K562 (cell line): ENCODE results near the gene HOATZ. TPM values are rescaled to one million over a fixed set of nuclear protein-coding genes. Genes with fewer than 3 reads are reported as not detected.

Source experiments
- ATAC-seq: fragments of 200-7000 bp; cut with Tn5 transposase; 3 replicates; pipeline ENCODE4 v1.9.1; 2020; ENCODE audit warnings: moderate library complexity
- BruUV-seq: library from RNA; stranded (reverse); fragments of 400-500 nt; replicated peaks from 2 replicates; lab custom pipeline; 2021; lab: Mats Ljungman, UMichigan
- CTCF ChIA-PET: fragments of 300-600 bp; formaldehyde crosslinking; extraction: SDS; loops from one replicate; lab custom pipeline; 2021; ENCODE audit warnings: low intra/inter-chr PET ratio; lab: Yijun Ruan, JAX
- POLR2A ChIA-PET: fragments of 300-600, 350-650 bp; sonication (Branson Sonifier 250); formaldehyde crosslinking; extraction: SDS; loops from one replicate; lab custom pipeline; 2021; ENCODE audit warnings: antibody characterized with exemption, inconsistent platforms; lab: Yijun Ruan, JAX
- DNase-seq, 4 experiments: peaks; one replicate each; pipeline versions ENCODE4 v3.0.0 to v3.0.0-alpha.2; 2011 to 2018; ENCODE audit warnings: low spot score in 3 of 4, mixed read lengths in 3 of 4; ENCODE audit errors: extremely low read depth in 1 of 4
- FAIRE-seq: peaks from 2 replicates; lab custom pipeline; 2011; peaks lifted over from hg19 to GRCh38; lab: Jason Lieb, UNC
- H2AFZ ChIP-seq: 2 replicates; pipeline ENCODE4 v1.6.0; 2011; ENCODE audit warnings: low read depth, low read length, control low read depth, inconsistent platforms
- H3K27ac ChIP-seq: fragments of 200-600 bp; 3 replicates; pipeline ENCODE4 v1.8.0; 2011; ENCODE audit warnings: low read depth, mild to moderate bottlenecking, control low read depth, inconsistent platforms, low read length, moderate library complexity, mixed read lengths; ENCODE audit errors: extremely low read depth
- H3K27me3 ChIP-seq, 2 experiments: fragments of 300-600 bp in 1 of 2; 2 replicates in 1 of 2; 3 replicates in 1 of 2; pipeline versions ENCODE4 v1.6.0 to v1.8.0; 2011; ENCODE audit warnings: inconsistent platforms in 2 of 2, low read length in 2 of 2, mild to moderate bottlenecking in 1 of 2, mixed read lengths in 1 of 2, moderate library complexity in 1 of 2; ENCODE audit not compliant: control insufficient read depth in 2 of 2, insufficient read depth in 2 of 2
- H3K36me3 ChIP-seq: fragments of 300-600 bp; 3 replicates; pipeline ENCODE4 v1.8.0; 2011; ENCODE audit warnings: mild to moderate bottlenecking, low read length, inconsistent platforms; ENCODE audit not compliant: control insufficient read depth, insufficient read depth
- H3K4me1 ChIP-seq, 2 experiments: fragments of 200-600 bp in 1 of 2; replicated peaks in 1 of 2; 2 replicates in 1 of 2; 3 replicates in 1 of 2; pipeline versions ENCODE4 v1.5.1 to v1.8.0; 2011; ENCODE audit warnings: inconsistent platforms in 2 of 2, low read length in 2 of 2, mild to moderate bottlenecking in 1 of 2, mixed read lengths in 1 of 2, moderate library complexity in 1 of 2; ENCODE audit not compliant: control insufficient read depth in 2 of 2, insufficient read depth in 2 of 2
- H3K4me2 ChIP-seq: 2 replicates; pipeline ENCODE4 v1.6.1; 2011; ENCODE audit warnings: low read length, control low read depth, inconsistent platforms, mixed read lengths; ENCODE audit not compliant: insufficient read depth
- H3K4me3 ChIP-seq: fragments of 200-600 bp; sonication (generic), shearing (Covaris generic); 2 replicates; pipeline ENCODE4 v1.5.1; 2016; ENCODE audit warnings: control low read depth, inconsistent platforms
- H3K79me2 ChIP-seq: fragments of 200-600 bp; 3 replicates; pipeline ENCODE4 v1.8.0; 2011; ENCODE audit warnings: low read length, inconsistent platforms; ENCODE audit not compliant: control insufficient read depth, insufficient read depth
- H3K9ac ChIP-seq, 2 experiments: 2 replicates each; pipeline versions ENCODE4 v1.6.0 to v1.6.1; 2011; ENCODE audit warnings: low read depth in 2 of 2, low read length in 2 of 2, control low read depth in 1 of 2, inconsistent platforms in 1 of 2, mild to moderate bottlenecking in 1 of 2, mixed read lengths in 1 of 2; ENCODE audit not compliant: insufficient read depth in 1 of 2
- H3K9me1 ChIP-seq: one replicate; pipeline ENCODE4 v1.6.0; 2011; ENCODE audit warnings: inconsistent platforms, mild to moderate bottlenecking, low read length, moderate library complexity; ENCODE audit not compliant: control insufficient read depth, insufficient read depth
- H3K9me3 ChIP-seq: replicated peaks from 2 replicates; pipeline ENCODE4 v1.5.1; 2011; ENCODE audit warnings: low read depth, low read length, inconsistent platforms; ENCODE audit not compliant: control insufficient read depth, insufficient read depth
- H4K20me1 ChIP-seq: replicated peaks from 2 replicates; pipeline ENCODE4 v1.6.1; 2011; ENCODE audit warnings: low read length, inconsistent platforms, mixed read lengths; ENCODE audit not compliant: control insufficient read depth, insufficient read depth
- CBFA2T2 ChIP-seq: fragments of 450-650 bp; conservative IDR thresholded peaks from 2 replicates; pipeline ENCODE4 v1.6.1; 2017; ENCODE audit warnings: mild to moderate bottlenecking
- CC2D1A ChIP-seq: fragments of 450-650 bp; IDR thresholded peaks from 2 replicates; pipeline ENCODE4 v1.6.1; 2017; ENCODE audit warnings: mild to moderate bottlenecking
- ESRRB ChIP-seq: fragments of 250-450 bp; sonication (Bioruptor Pico); IDR thresholded peaks from 2 replicates; pipeline ENCODE4 v1.5.0; 2020; ENCODE audit warnings: mild to moderate bottlenecking, moderate library complexity, borderline replicate concordance
- L3MBTL2 ChIP-seq: fragments of 450-650 bp; IDR thresholded peaks from 2 replicates; pipeline ENCODE4 v1.6.1; 2016; ENCODE audit warnings: mild to moderate bottlenecking, moderate library complexity
- SIRT6 ChIP-seq: IDR thresholded peaks from one replicate; pipeline ENCODE4 v1.6.1; 2012; ENCODE audit warnings: low read depth, mild to moderate bottlenecking, control low read depth, inconsistent platforms, low read length, moderate library complexity
- SMAD3 ChIP-seq: fragments of 450-650 bp; formaldehyde crosslinking; conservative IDR thresholded peaks from 2 replicates; pipeline ENCODE4 v1.4.0; 2020; ENCODE audit warnings: mild to moderate bottlenecking
- ZNF24 ChIP-seq: fragments of 450-650 bp; IDR thresholded peaks from 2 replicates; pipeline ENCODE4 v1.6.1; 2016
- ZNF274 ChIP-seq: IDR thresholded peaks from 2 replicates; pipeline ENCODE4 v1.6.1; 2011; ENCODE audit warnings: low read depth, mild to moderate bottlenecking, low read length, moderate library complexity, borderline replicate concordance
- WGBS: fragments of 100-300 bp; shearing (Covaris generic); methylation state at CpG from one replicate; pipeline ENCODE4 v1.1.6; 2016; ENCODE audit warnings: low coverage, mixed read lengths; ENCODE audit not compliant: insufficient coverage; ENCODE audit errors: missing lambda C conversion rate; 5-methylcytosine and 5-hydroxymethylcytosine counted together
- in situ Hi-C: fragments of 300-500 bp; cut with MboI; formaldehyde crosslinking; loops from 4 replicates; pipeline ENCODE4 v1.15.0; 2018; ENCODE audit warnings: inconsistent platforms, mixed read lengths
- intact Hi-C: fragments of 100-400 bp; cut with micrococcal nuclease; formaldehyde crosslinking; loops from 2 replicates; pipeline ENCODE4 v1.14.2; 2022
- polyA plus RNA-seq, 8 experiments: library from polyadenylated mRNA; depleted of rRNA in 4 of 8; stranded (reverse) in 5 of 8; unstranded in 3 of 8; fragments of >200 nt; fragmentation: Nextera tagmentation in 2 of 8; fragmentation: Illumina TruSeq in 1 of 8; extraction: Ambion mirVana in 2 of 8; extraction: Trizol in 1 of 8; gene quantifications; 2 replicates each; pipeline versions ENCODE4 v1.2.1 to v1.2.3, GENCODE V29; 2011 to 2014; ENCODE audit warnings: inconsistent platforms in 1 of 8, missing spikeins in 1 of 8
- total RNA-seq, 7 experiments: library from RNA; depleted of rRNA in 6 of 7; stranded (reverse); fragments of >200 nt in 6 of 7; fragmentation: Illumina TruSeq in 2 of 7; extraction: Trizol in 2 of 7; gene quantifications; 2 replicates each; pipeline versions ENCODE4 v1.2.1 to v1.2.3, GENCODE V29; 2011 to 2021; ENCODE audit warnings: low replicate concordance in 1 of 7
- TF ChIP-seq, protein P1 (sequence below): fragments of 450-650 bp; formaldehyde crosslinking; IDR thresholded peaks from 2 replicates; pipeline ENCODE4 v1.4.0; 2020; ENCODE audit warnings: mild to moderate bottlenecking, moderate library complexity
- TF ChIP-seq, protein P2 (sequence below): fragments of 200-400 bp; formaldehyde crosslinking; IDR thresholded peaks from 2 replicates; pipeline ENCODE4 v1.6.1; 2017; ENCODE audit warnings: mild to moderate bottlenecking, low read depth, low read length, moderate library complexity
- TF ChIP-seq, protein P3 (sequence below), 3 experiments: fragments of 200-800 bp in 1 of 3; fragments of 250-450 bp in 1 of 3; fragments of 450-650 bp in 1 of 3; sonication (Bioruptor Pico) in 1 of 3; sonication (Bioruptor generic) in 1 of 3; formaldehyde crosslinking in 1 of 3; IDR thresholded peaks; 2 replicates each; pipeline versions ENCODE4 v1.6.1 to v1.8.0; 2016 to 2022; ENCODE audit warnings: mild to moderate bottlenecking in 2 of 3, missing genetic modification characterization in 2 of 3, missing compliant biosample characterization in 1 of 3, moderate library complexity in 1 of 3
- TF ChIP-seq, protein P4 (sequence below), 2 experiments: fragments of 250-450 bp in 1 of 2; fragments of 450-650 bp in 1 of 2; sonication (Bioruptor Pico) in 1 of 2; IDR thresholded peaks; 2 replicates each; pipeline versions ENCODE4 v1.6.1 to v1.8.0; 2016 to 2021; ENCODE audit warnings: mild to moderate bottlenecking in 2 of 2, moderate library complexity in 2 of 2, missing compliant biosample characterization in 1 of 2, missing genetic modification characterization in 1 of 2

HOATZ gene
- total and polyA plus RNA-seq, 9 of the 15 experiments (the other 6 are each of a cell fraction or from before 2014, with no cell fraction given): not detected

DNA sequence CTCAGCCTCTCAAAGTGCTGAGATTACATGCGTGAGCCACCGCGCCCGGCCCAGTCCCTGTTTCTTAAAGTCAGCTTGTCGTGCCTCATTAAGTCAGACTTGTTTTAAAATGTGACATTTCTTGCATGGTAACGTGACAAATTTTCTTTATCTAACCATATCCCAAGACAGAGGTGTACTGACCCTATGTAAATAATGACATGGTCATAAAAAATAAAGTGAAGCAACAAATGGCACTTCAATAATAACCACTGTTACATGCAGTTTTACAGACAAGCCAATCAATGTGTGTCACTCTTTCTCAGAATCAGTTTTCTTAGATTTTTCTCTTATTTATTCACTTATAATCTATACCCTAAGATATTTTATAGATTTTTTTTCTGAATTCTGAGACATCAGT, 61.2 kb downstream of the HOATZ start:
- whole genome bisulfite sequencing: 39% methylated on average over 6 of the region's 6 CpGs
- no peak overlapping the region for H3K27ac ChIP-seq
- H3K4me1 ChIP-seq: peaks cover 0 to 5% of the 10 kb centered on the region in 2 experiments; a peak in 1 of 5 replicates
- H2AFZ ChIP-seq: no peak overlapping the region
- H3K4me3 ChIP-seq: no peak overlapping the region
- CTCF ChIA-PET: no interaction called here
- H3K4me2 ChIP-seq: no peak overlapping the region
- no peaks in the 10 kb centered on the region for H3K9me1 ChIP-seq
- H3K36me3 ChIP-seq: no peaks in the 10 kb centered on the region
- DNase-seq: no peak
- no peak overlapping the region for H3K9ac ChIP-seq
- no peak for FAIRE-seq
- intact Hi-C loops (loop anchor here (2.0 kb wide), 1 partner anchor 121 kb away; no protein-coding TSS in a partner anchor), in situ Hi-C loops (no loop called here)
- no peaks in the 10 kb centered on the region for H4K20me1 ChIP-seq
- H3K27me3 ChIP-seq: peaks cover 3 to 7% of the 10 kb centered on the region in 2 experiments; a peak in 3 of 5 replicates
- BruUV-seq: no TSS peak
- no peaks in the 10 kb centered on the region for H3K79me2 ChIP-seq
- ATAC-seq: no peak
- POLR2A ChIA-PET: no interaction called here
- H3K9me3 ChIP-seq: no peaks in the 10 kb centered on the region
- TF ChIP-seq L3MBTL2 (no peak), CC2D1A (no peak), CBFA2T2 (no peak), ESRRB (CRISPR knock-in tag) (no peak), ZNF24 (no peak), SIRT6 (no peak), SMAD3 (CRISPR knock-in tag) (no peak), ZNF274 (no peak)
- TF ChIP-seq, protein P1, sequence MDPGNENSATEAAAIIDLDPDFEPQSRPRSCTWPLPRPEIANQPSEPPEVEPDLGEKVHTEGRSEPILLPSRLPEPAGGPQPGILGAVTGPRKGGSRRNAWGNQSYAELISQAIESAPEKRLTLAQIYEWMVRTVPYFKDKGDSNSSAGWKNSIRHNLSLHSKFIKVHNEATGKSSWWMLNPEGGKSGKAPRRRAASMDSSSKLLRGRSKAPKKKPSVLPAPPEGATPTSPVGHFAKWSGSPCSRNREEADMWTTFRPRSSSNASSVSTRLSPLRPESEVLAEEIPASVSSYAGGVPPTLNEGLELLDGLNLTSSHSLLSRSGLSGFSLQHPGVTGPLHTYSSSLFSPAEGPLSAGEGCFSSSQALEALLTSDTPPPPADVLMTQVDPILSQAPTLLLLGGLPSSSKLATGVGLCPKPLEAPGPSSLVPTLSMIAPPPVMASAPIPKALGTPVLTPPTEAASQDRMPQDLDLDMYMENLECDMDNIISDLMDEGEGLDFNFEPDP (CRISPR knock-in tag): no peak
- TF ChIP-seq, protein P2, sequence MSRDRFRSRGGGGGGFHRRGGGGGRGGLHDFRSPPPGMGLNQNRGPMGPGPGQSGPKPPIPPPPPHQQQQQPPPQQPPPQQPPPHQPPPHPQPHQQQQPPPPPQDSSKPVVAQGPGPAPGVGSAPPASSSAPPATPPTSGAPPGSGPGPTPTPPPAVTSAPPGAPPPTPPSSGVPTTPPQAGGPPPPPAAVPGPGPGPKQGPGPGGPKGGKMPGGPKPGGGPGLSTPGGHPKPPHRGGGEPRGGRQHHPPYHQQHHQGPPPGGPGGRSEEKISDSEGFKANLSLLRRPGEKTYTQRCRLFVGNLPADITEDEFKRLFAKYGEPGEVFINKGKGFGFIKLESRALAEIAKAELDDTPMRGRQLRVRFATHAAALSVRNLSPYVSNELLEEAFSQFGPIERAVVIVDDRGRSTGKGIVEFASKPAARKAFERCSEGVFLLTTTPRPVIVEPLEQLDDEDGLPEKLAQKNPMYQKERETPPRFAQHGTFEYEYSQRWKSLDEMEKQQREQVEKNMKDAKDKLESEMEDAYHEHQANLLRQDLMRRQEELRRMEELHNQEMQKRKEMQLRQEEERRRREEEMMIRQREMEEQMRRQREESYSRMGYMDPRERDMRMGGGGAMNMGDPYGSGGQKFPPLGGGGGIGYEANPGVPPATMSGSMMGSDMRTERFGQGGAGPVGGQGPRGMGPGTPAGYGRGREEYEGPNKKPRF: no peak
- TF ChIP-seq, protein P3, sequence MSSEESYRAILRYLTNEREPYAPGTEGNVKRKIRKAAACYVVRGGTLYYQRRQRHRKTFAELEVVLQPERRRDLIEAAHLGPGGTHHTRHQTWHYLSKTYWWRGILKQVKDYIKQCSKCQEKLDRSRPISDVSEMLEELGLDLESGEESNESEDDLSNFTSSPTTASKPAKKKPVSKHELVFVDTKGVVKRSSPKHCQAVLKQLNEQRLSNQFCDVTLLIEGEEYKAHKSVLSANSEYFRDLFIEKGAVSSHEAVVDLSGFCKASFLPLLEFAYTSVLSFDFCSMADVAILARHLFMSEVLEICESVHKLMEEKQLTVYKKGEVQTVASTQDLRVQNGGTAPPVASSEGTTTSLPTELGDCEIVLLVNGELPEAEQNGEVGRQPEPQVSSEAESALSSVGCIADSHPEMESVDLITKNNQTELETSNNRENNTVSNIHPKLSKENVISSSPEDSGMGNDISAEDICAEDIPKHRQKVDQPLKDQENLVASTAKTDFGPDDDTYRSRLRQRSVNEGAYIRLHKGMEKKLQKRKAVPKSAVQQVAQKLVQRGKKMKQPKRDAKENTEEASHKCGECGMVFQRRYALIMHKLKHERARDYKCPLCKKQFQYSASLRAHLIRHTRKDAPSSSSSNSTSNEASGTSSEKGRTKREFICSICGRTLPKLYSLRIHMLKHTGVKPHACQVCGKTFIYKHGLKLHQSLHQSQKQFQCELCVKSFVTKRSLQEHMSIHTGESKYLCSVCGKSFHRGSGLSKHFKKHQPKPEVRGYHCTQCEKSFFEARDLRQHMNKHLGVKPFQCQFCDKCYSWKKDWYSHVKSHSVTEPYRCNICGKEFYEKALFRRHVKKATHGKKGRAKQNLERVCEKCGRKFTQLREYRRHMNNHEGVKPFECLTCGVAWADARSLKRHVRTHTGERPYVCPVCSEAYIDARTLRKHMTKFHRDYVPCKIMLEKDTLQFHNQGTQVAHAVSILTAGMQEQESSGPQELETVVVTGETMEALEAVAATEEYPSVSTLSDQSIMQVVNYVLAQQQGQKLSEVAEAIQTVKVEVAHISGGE (CRISPR knock-in tag; IDR thresholded peaks at IDR 0.05): no peak
- TF ChIP-seq, protein P4, sequence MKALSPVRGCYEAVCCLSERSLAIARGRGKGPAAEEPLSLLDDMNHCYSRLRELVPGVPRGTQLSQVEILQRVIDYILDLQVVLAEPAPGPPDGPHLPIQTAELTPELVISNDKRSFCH (CRISPR knock-in tag; IDR thresholded peaks at IDR 0.05): no peak
- TF ChIP-seq, protein P4 (tag; IDR thresholded peaks at IDR 0.05): no peak
